ENCODE measurements around the gene FNDC1. TPM values are rescaled to one million over a fixed set of nuclear protein-coding genes. Genes with fewer than 3 reads are reported as not detected.

The FNDC1 gene
- total and polyA plus RNA-seq, 2 donors (not counting 1 experiment from before 2014, with no cell fraction given), result under 0.01 to 0.03 TPM

DNA sequence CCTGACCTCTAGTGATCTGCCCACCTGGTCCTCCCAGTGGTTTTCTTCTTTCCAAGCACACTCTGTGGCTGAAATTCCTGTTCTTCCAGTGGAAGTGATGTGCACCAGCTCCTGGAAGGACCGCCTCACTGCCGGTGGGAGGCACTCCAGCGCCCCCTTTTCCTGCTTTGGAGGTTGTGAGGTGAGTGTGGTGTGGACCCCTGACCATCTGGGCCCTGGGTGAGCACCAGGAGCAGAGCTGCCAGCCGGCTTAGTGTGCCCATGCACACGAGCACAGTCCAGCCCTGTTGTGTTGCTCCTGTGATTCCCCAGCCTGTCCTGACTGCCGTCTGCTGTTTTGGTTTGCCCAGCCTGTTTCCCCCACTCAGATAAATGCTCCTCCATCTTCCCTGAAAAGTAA lies 134.6 kb downstream of the FNDC1 start:
- no peak overlapping the region for H3K27ac ChIP-seq (ENCODE audit: insufficient read depth, low read length)
- no peaks in the 10 kb centered on the region for H3K9me3 ChIP-seq (ENCODE audit: control insufficient read depth, insufficient read depth, low read depth, low read length)
- no peak overlapping the region for H3K9ac ChIP-seq (ENCODE audit: insufficient read depth, low read length)
- DNase-seq (ENCODE audit: low read depth in 2 of 2), result no peak
- no peak for TF ChIP-seq CTCF (conservative IDR thresholded peaks at IDR 0.05 in 1 of 2, IDR thresholded peaks at IDR 0.05 in 1 of 2; ENCODE audit: low read depth in 1 of 2, low read length in 2 of 2)
- TF ChIP-seq EZH2 (IDR thresholded peaks at IDR 0.05; ENCODE audit: low read length, missing control alignments), result no peak
- H3K4me3 ChIP-seq (replicated peaks in 1 of 4; ENCODE audit: control extremely low read depth in 1 of 4, insufficient read depth in 1 of 4, low read depth in 3 of 4, low read length in 4 of 4), result no peak overlapping the region
- H3K36me3 ChIP-seq (ENCODE audit: control insufficient read depth, insufficient read depth, low read length), result no peaks in the 10 kb centered on the region
- no peaks in the 10 kb centered on the region for H4K20me1 ChIP-seq (ENCODE audit: control insufficient read depth, extremely low read depth, insufficient read depth, low read length)
- H3K79me2 ChIP-seq (ENCODE audit: control insufficient read depth, insufficient read depth, low read length), result no peaks in the 10 kb centered on the region
- H3K27me3 ChIP-seq (ENCODE audit: control insufficient read depth, insufficient read depth, low read length), result no peaks in the 10 kb centered on the region
- H3K4me1 ChIP-seq (ENCODE audit: control insufficient read depth, extremely low read depth, insufficient read depth, low read length), result no peaks in the 10 kb centered on the region
- H2AFZ ChIP-seq (ENCODE audit: low read length), result no peak overlapping the region
- H3K4me2 ChIP-seq (ENCODE audit: extremely low read depth, insufficient read depth, low read length), result no peak overlapping the region

GRCh38 chr6:159304641-159305040 lies 135.4 kb downstream of the FNDC1 start:
- Histone ChIP-seq H3K4me1 (ENCODE audit: control insufficient read depth, extremely low read depth, insufficient read depth, low read length) (no peaks in the 10 kb centered on the region), H4K20me1 (ENCODE audit: control insufficient read depth, extremely low read depth, insufficient read depth, low read length) (no peaks in the 10 kb centered on the region), H3K9ac (ENCODE audit: insufficient read depth, low read length) (no peak overlapping the region), H3K4me2 (ENCODE audit: extremely low read depth, insufficient read depth, low read length) (no peak overlapping the region), H3K9me3 (ENCODE audit: control insufficient read depth, insufficient read depth, low read depth, low read length) (no peaks in the 10 kb centered on the region), H3K36me3 (ENCODE audit: control insufficient read depth, insufficient read depth, low read length) (no peaks in the 10 kb centered on the region), H3K27ac (ENCODE audit: insufficient read depth, low read length) (no peak overlapping the region), H3K27me3 (ENCODE audit: control insufficient read depth, insufficient read depth, low read length) (no peaks in the 10 kb centered on the region), H3K4me3 (replicated peaks in 1 of 4; ENCODE audit: control extremely low read depth in 1 of 4, insufficient read depth in 1 of 4, low read depth in 3 of 4, low read length in 4 of 4) (no peak overlapping the region), H2AFZ (ENCODE audit: low read length) (no peak overlapping the region), H3K79me2 (ENCODE audit: control insufficient read depth, insufficient read depth, low read length) (no peaks in the 10 kb centered on the region)
- TF ChIP-seq EZH2 (IDR thresholded peaks at IDR 0.05; ENCODE audit: low read length, missing control alignments) (no peak), CTCF (conservative IDR thresholded peaks at IDR 0.05 in 1 of 2, IDR thresholded peaks at IDR 0.05 in 1 of 2; ENCODE audit: low read depth in 1 of 2, low read length in 2 of 2) (no peak)
- DNase-seq (ENCODE audit: low read depth in 2 of 2), result no peak

DNA sequence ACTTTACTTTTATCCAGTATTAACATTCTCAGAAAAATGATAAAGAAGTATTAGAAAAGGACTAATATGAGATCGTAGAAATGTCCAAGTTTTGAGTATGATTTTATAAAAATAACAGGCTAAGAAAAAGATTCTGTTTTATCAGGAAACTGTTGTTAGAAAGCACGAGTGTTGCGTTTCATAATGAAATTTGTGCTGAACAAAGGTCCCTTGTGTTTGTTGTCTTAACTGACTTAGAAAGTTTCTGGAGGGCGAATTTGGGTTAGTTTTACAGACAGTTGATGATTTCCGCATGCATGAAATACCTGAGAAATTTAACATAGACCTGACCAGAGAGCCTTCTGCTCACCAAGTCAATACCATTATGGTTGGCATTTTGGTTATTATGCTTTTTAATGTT lies 136.0 kb downstream of the FNDC1 start:
- TF ChIP-seq CTCF (conservative IDR thresholded peaks at IDR 0.05 in 1 of 2, IDR thresholded peaks at IDR 0.05 in 1 of 2; ENCODE audit: low read depth in 1 of 2, low read length in 2 of 2) (no peak), EZH2 (IDR thresholded peaks at IDR 0.05; ENCODE audit: low read length, missing control alignments) (no peak)
- Histone ChIP-seq H2AFZ (ENCODE audit: low read length) (no peak overlapping the region), H3K4me2 (ENCODE audit: extremely low read depth, insufficient read depth, low read length) (no peak overlapping the region), H3K9ac (ENCODE audit: insufficient read depth, low read length) (no peak overlapping the region), H3K79me2 (ENCODE audit: control insufficient read depth, insufficient read depth, low read length) (no peaks in the 10 kb centered on the region), H3K36me3 (ENCODE audit: control insufficient read depth, insufficient read depth, low read length) (no peaks in the 10 kb centered on the region), H3K27me3 (ENCODE audit: control insufficient read depth, insufficient read depth, low read length) (no peaks in the 10 kb centered on the region), H3K27ac (ENCODE audit: insufficient read depth, low read length) (no peak overlapping the region), H3K9me3 (ENCODE audit: control insufficient read depth, insufficient read depth, low read depth, low read length) (no peaks in the 10 kb centered on the region), H4K20me1 (ENCODE audit: control insufficient read depth, extremely low read depth, insufficient read depth, low read length) (no peaks in the 10 kb centered on the region), H3K4me1 (ENCODE audit: control insufficient read depth, extremely low read depth, insufficient read depth, low read length) (no peaks in the 10 kb centered on the region), H3K4me3 (replicated peaks in 1 of 4; ENCODE audit: control extremely low read depth in 1 of 4, insufficient read depth in 1 of 4, low read depth in 3 of 4, low read length in 4 of 4) (no peak overlapping the region)
- no peak for DNase-seq (ENCODE audit: low read depth in 2 of 2)
